H1 (cell line): ENCODE results near the gene SNX2. TPM values are rescaled to one million over a fixed set of nuclear protein-coding genes. Genes with fewer than 3 reads are reported as not detected.

Source experiments
- SRF ChIP-seq: IDR thresholded peaks from 2 replicates; pipeline ENCODE4 v1.6.1; 2011; ENCODE audit warnings: mild to moderate bottlenecking, low read depth, low read length, moderate library complexity
- polyA plus RNA-seq, 7 experiments: library from polyadenylated mRNA; depleted of rRNA in 3 of 7; stranded (reverse) in 5 of 7; unstranded in 2 of 7; fragments of >200 nt in 5 of 7; fragments of 200-250 nt in 2 of 7; gene quantifications; 1 replicate in 5 of 7; 2 replicates in 1 of 7; 4 replicates in 1 of 7; pipeline versions ENCODE4 v1.2.1 to v1.2.3, GENCODE V29; 2011 to 2013; ENCODE audit warnings: missing spikeins in 2 of 7, mixed read lengths in 2 of 7
- total RNA-seq: library from RNA; stranded (reverse); fragmentation: NEBNext Ultra II Directional; extraction: Animal tissue kit (Norgen Biotek cat#: 25700); gene quantifications from 2 replicates; pipeline ENCODE4 v1.2.1, GENCODE V29; 2021

The SNX2 gene
- total and polyA plus RNA-seq, 2 of the 8 experiments (the other 6 are each of a cell fraction or from before 2014, with no cell fraction given), result 51.0 to 61.2 TPM

DNA sequence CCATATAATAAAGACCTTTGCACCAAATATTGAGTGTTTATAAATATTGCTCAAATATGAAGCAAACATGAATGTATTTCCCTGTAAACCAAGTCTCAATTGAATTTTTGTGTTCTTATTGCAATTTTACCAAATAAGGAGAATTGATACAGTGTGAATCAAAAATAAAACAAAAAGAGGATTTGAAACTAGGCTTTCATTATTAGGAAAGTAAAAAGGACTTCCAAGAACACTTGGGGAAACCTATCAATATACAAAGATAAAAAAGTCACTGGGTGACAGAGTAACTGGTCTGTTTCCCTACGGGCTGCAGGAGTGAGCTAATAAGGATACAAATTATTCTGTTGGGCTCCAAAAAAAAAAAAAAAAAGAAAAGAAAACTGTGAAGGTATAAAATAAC, 44.8 kb upstream of the SNX2 start (continued):
- TF ChIP-seq SRF, result no peak
